GM23248 (cell line): ENCODE results near the gene ADORA3. TPM values are rescaled to one million over a fixed set of nuclear protein-coding genes. Genes with fewer than 3 reads are reported as not detected.

Experiments used
- DNase-seq: peaks from one replicate; pipeline ENCODE4 v3.0.0-alpha.2; 2015
- H2AFZ ChIP-seq: fragments of 200-600 bp; sonication (generic); 2 replicates; pipeline ENCODE4 v1.6.1; 2016; ENCODE audit warnings: antibody characterized with exemption
- H3F3A ChIP-seq: fragments of 200-600 bp; sonication (generic); 2 replicates; pipeline ENCODE4 v1.6.1; 2016; ENCODE audit warnings: mild to moderate bottlenecking, antibody characterized with exemption, mixed run types; ENCODE audit not compliant: insufficient read depth
- H3K27ac ChIP-seq: fragments of 200-600 bp; sonication (generic); 2 replicates; pipeline ENCODE4 v1.5.1; 2016; ENCODE audit warnings: mild to moderate bottlenecking
- H3K27me3 ChIP-seq: fragments of 200-600 bp; sonication (generic); replicated peaks from 2 replicates; pipeline ENCODE4 v1.6.1; 2016; ENCODE audit warnings: mild to moderate bottlenecking; ENCODE audit not compliant: insufficient read depth
- H3K36me3 ChIP-seq: fragments of 200-600 bp; sonication (generic); 2 replicates; pipeline ENCODE4 v1.6.1; 2016; ENCODE audit warnings: low read depth, mild to moderate bottlenecking
- H3K4me1 ChIP-seq: fragments of 200-600 bp; sonication (generic); 2 replicates; pipeline ENCODE4 v1.6.1; 2016; ENCODE audit warnings: mild to moderate bottlenecking; ENCODE audit not compliant: insufficient read depth
- H3K4me2 ChIP-seq: fragments of 200-600 bp; sonication (generic); one replicate; pipeline ENCODE4 v1.6.1; 2016; ENCODE audit warnings: mild to moderate bottlenecking; ENCODE audit not compliant: unreplicated experiment
- H3K4me3 ChIP-seq: fragments of 200-600 bp; sonication (generic); 2 replicates; pipeline ENCODE4 v1.5.1; 2016; ENCODE audit warnings: mild to moderate bottlenecking
- H3K79me2 ChIP-seq: fragments of 200-600 bp; sonication (generic); 2 replicates; pipeline ENCODE4 v1.6.1; 2016; ENCODE audit warnings: mild to moderate bottlenecking; ENCODE audit not compliant: insufficient read depth
- H3K9ac ChIP-seq: fragments of 200-600 bp; sonication (generic); 2 replicates; pipeline ENCODE4 v1.6.1; 2016; ENCODE audit warnings: mild to moderate bottlenecking
- H3K9me2 ChIP-seq: fragments of 200-600 bp; sonication (generic); 2 replicates; pipeline ENCODE4 v1.6.1; 2016; ENCODE audit warnings: mixed run types, mild to moderate bottlenecking, moderate library complexity; ENCODE audit not compliant: insufficient read depth
- H3K9me3 ChIP-seq: fragments of 200-600 bp; sonication (generic); one replicate; pipeline ENCODE4 v1.6.1; 2017; ENCODE audit warnings: low read depth
- H4K20me1 ChIP-seq: fragments of 200-600 bp; sonication (generic); 2 replicates; pipeline ENCODE4 v1.6.0; 2016; ENCODE audit not compliant: insufficient read depth
- EZH2 ChIP-seq: fragments of 200-600 bp; sonication (generic); IDR thresholded peaks from 2 replicates; pipeline ENCODE4 v1.6.1; 2018; ENCODE audit warnings: antibody characterized with exemption, mild to moderate bottlenecking; ENCODE audit not compliant: insufficient read depth, poor library complexity, severe bottlenecking
- EZH2phosphoT487 ChIP-seq: fragments of 200-600 bp; sonication (generic); IDR thresholded peaks from 2 replicates; pipeline ENCODE4 v1.6.1; 2018; ENCODE audit warnings: antibody characterized with exemption, moderate library complexity, mild to moderate bottlenecking, low read depth; ENCODE audit not compliant: insufficient read depth
- WGBS, 2 experiments: methylation state at CpG; one replicate each; pipeline ENCODE4 v1.1.6; 2015 to 2017; ENCODE audit warnings: low lambda C conversion rate in 2 of 2, low coverage in 1 of 2; ENCODE audit errors: missing lambda C conversion rate in 2 of 2; 5-methylcytosine and 5-hydroxymethylcytosine counted together
- in situ Hi-C: fragments of 300-500 bp; cut with MboI; formaldehyde crosslinking; loops from 2 replicates; pipeline ENCODE4 v1.15.0; 2020
- polyA plus RNA-seq: library from polyadenylated mRNA; unstranded; fragments of >200 nt; fragmentation: Nextera tagmentation; extraction: Ambion mirVana; gene quantifications from 2 replicates; pipeline ENCODE4 v1.2.1, GENCODE V29; 2016
- small RNA-seq: library from RNA; depleted of rRNA; stranded (forward); fragments of <200 nt; gene quantifications from one replicate; pipeline ENCODE3, GENCODE V24; 2014; ENCODE audit warnings: low read depth, low replicate concordance
- total RNA-seq: library from RNA; depleted of rRNA; stranded (reverse); fragments of >200 nt; shearing (Covaris generic); gene quantifications from 2 replicates; pipeline ENCODE4 v1.2.3, GENCODE V29; 2014; rRNA removed

Gene ADORA3
- total and polyA plus RNA-seq, 2 experiments from 2014 or later: not detected

DNA sequence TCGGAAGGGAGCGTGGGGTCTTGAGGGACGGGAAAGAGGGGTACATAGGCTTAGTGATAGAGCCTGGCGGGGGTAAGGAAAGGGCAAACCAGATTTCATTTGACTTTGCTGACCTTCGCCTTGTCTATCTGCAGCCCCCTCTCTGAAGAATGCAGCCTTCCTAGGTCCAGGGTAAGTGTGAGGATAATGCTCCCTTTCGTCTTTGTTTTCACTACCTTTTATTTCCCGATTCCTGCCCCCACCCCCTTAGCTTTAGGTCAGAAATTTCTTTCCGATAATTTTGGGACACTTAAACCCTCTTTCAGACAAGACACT lies 53.8 kb downstream of the ADORA3 start:
- Histone ChIP-seq H3K4me2 (peak overlapping the region; percentile 97), H3K4me3 (peak overlapping the region; percentile 95), H3K79me2 (peaks cover 97% of the 10 kb centered on the region), H3K9me2 (no peaks in the 10 kb centered on the region), H3F3A (no peaks in the 10 kb centered on the region), H3K4me1 (peaks cover 15% of the 10 kb centered on the region), H2AFZ (peak overlapping the region; percentile 94), H3K9ac (peak overlapping the region; percentile 94), H3K36me3 (peaks cover 17% of the 10 kb centered on the region), H3K27ac (peak overlapping the region; percentile 61), H4K20me1 (no peaks in the 10 kb centered on the region), H3K27me3 (no peaks in the 10 kb centered on the region), H3K9me3 (no peaks in the 10 kb centered on the region)
- 0 to 1% methylated on average over 8 of the region's 8 CpGs for WGBS, 2 experiments
- TF ChIP-seq EZH2 (no peak), EZH2phosphoT487 (no peak)
- in situ Hi-C loops: no loop called here
- no peak for DNase-seq

Small RNA genes within 50 kb of the gene (small RNA-seq; reads per million reads assigned to genes)
- not detected for gene RNU6-792P

Other genes with a start within 250 kb of the ADORA3 start
- gene CHIA, start 212.8 kb downstream of the ADORA3 start, total RNA-seq: not detected in 2 replicates
- not detected in 2 replicates for gene CHIA, start 212.8 kb downstream of the ADORA3 start, polyA plus RNA-seq
- under 0.01 and 1.5 TPM in 2 replicates for gene OVGP1, start 75.9 kb downstream of the ADORA3 start, total RNA-seq
- 0.13 and 0.41 TPM in 2 replicates for gene OVGP1, start 75.9 kb downstream of the ADORA3 start, polyA plus RNA-seq
- gene WDR77, start 54.4 kb downstream of the ADORA3 start, total RNA-seq: 31.6 and 34.3 TPM in 2 replicates
- gene WDR77, start 54.4 kb downstream of the ADORA3 start, polyA plus RNA-seq: 45.8 and 47.7 TPM in 2 replicates
- 186 and 226 TPM in 2 replicates for gene ATP5PB, start 54.2 kb downstream of the ADORA3 start, total RNA-seq
- 295 and 304 TPM in 2 replicates for gene ATP5PB, start 54.2 kb downstream of the ADORA3 start, polyA plus RNA-seq
- gene C1orf162, start 29.6 kb downstream of the ADORA3 start, total RNA-seq: not detected in 2 replicates
- 0.30 TPM in 1 of 2 replicates, not detected in the other for gene C1orf162, start 29.6 kb downstream of the ADORA3 start, polyA plus RNA-seq
- not detected in 2 replicates for gene TMIGD3, start within 50 bp of the ADORA3 start, total RNA-seq
- gene TMIGD3, start within 50 bp of the ADORA3 start, polyA plus RNA-seq: not detected in 2 replicates
- 29.5 and 37.6 TPM in 2 replicates for gene RAP1A, start 116.2 kb upstream of the ADORA3 start, total RNA-seq
- gene RAP1A, start 116.2 kb upstream of the ADORA3 start, polyA plus RNA-seq: 40.0 and 43.1 TPM in 2 replicates
- gene INKA2, start 235.8 kb upstream of the ADORA3 start, total RNA-seq: 0.63 and 1.3 TPM in 2 replicates
- 1.2 and 1.3 TPM in 2 replicates for gene INKA2, start 235.8 kb upstream of the ADORA3 start, polyA plus RNA-seq